DMS79 (cell line): Measurements from ENCODE around the gene DDX11.
"Not testable (repeated sequence)": the region's sequence is repeated elsewhere in the genome, so short reads cannot be mapped to it uniquely, and the experiment has no call there.

Experiments used
- DNase-seq: peaks from one replicate; lab custom pipeline; 2025; lab: John Stamatoyannopoulos, UW

The DDX11 gene

DNA sequence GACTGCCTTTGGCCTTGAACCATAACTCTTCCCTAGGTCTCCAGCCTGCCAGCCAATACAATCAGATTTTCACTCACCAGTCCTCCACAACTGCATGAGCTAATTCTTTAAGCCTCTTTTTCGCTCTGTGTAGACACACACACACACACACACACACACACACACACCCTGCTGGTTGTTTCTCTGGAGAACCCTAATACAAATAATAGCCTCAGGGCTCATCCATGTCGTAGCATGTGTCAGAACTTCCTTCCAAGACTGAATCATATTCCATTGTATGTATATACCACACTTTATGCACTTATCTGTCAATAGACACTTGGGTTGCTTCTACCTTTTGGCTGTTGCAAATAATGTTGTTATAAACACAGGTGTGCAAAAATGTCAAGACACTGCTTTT, 6.0 kb upstream of the DDX11 start:
- not testable (repeated sequence) for DNase-seq

- not testable (repeated sequence) for DNase-seq
Observed at GRCh38 chr12:31070971-31071740, 2.5 kb upstream of the DDX11 start.

- DNase-seq: peak; percentile 61
Observed at GRCh38 chr12:31072962-31073361, 698 bp upstream of the DDX11 start.

- DNase-seq: peak; percentile 53
Observed at GRCh38 chr12:31074333-31074874, 744 bp downstream of the DDX11 start.

DNA sequence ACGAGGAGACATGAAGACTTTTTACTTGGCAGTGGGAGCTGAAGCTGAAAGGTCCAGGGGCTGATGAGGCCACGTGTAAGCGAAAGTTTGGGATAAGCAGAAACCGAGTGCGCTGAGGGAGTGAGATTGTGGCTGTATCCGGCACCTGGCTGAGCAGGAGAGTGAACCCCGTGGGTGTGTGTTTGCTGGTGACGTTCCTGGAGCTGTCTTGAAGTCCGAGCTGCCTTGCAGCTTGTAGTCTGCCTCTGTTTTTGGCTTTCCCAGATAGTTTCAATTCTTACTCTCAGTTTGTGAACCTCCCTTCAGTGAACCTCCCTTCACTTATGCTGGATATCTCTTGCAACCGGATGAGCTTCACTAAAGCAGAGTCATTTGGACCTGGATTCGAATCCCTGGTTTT, 2.5 kb downstream of the DDX11 start:
- DNase-seq: not testable (repeated sequence)

DNA sequence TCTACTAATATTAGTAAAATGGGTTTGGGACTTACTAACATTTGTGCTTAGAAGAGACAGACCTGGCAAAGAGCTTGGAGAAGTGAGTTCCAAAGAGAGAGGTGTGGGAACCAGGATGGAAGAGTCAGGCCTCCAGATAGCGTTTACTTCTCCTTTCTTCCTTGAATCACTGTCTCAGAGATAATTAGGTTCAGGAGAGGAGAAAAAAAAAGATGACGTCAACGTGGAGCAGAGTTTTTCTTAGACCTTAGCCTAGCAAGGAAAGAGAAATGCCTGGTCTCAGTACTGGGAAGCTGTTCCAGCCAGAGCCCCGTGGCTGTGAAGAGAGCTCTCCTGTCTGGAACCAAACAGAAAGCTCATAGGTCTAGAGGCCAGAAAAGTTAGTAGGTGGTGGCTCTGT, 3.4 kb downstream of the DDX11 start:
- DNase-seq: not testable (repeated sequence)

- DNase-seq: not testable (repeated sequence)
Observed at GRCh38 chr12:31077998-31078397, 4.3 kb downstream of the DDX11 start.

DNA sequence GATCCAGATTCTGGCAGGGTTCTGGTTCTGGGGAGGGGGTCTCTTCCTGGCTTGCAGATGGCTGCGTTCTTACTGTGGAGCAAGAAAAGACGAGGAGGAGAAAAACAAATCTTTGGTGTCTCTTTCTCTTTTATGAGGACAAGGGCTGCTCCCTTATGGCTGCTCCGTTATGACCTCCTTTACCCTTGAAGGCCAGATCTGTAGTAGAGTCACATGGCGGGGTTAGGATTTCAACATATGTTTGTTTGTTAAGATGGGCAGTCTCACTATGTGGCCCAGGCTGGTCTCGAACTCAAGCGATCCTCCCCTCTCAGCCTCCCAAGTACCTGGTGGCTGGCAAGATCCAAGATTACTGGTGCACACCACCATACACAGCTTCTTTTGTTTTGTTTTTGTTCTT, 5.8 kb downstream of the DDX11 start:
- DNase-seq: not testable (repeated sequence)

DNA sequence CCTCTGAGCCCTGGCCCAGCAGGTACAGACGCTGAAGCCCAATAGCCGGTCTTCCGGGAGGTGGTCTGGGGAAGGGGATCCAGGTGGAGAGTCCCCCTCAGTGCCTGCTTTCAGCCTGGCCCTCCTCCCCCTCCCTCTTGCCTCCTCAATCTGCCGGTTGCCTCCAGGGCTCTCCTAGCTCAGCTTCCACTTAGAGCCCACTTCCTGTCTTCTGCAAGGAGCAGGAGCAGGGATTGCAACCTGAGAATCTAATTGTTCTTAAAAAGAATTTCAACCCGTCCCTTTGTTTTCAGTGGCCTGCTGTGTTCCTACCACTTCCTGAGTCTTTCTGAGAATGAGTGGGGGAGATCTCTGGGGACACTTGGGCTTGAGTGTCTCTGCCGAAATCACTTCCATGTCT, 6.6 kb downstream of the DDX11 start:
- DNase-seq: peak; percentile 52

DNA sequence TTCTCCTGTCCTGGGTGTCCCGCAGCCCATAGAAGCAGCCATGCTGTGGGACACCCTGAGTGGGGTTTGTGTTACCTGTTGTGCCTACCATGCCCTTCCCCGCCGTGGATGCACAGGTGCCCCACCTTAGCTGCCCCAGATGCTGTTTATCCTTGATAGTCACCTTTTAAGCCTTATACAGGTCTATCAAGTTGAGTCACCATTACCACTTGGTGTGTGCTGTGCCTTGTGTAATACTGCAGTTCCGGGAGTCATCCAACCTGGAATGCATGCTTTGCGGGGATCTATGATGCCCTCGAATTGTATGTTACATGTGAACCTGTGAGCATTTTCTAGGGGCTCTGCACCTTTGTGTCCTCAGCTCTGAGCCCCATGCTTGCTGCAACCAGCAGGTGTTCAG, 7.6 kb downstream of the DDX11 start:
- not testable (repeated sequence) for DNase-seq

DNA sequence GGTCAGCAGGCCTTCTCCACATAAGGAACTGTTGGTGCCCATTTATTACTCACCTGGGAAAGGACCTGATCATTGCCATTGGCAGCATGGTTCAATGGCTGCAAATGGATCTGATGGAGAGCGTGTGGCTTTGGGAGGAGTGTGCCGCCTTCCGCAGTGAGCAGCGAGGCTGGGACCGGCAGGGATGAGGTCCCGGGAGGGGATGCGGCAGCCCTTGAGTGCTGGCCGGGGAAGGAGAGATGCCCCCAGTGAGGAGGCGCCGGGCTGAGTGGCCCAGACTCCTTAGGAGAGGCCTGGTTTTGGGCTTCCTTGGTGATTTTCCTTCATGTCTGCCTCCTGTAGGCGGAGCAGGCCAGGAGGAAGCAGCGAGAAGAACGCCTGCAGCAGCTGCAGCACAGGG, 10.6 kb downstream of the DDX11 start:
- not testable (repeated sequence) for DNase-seq

DNA sequence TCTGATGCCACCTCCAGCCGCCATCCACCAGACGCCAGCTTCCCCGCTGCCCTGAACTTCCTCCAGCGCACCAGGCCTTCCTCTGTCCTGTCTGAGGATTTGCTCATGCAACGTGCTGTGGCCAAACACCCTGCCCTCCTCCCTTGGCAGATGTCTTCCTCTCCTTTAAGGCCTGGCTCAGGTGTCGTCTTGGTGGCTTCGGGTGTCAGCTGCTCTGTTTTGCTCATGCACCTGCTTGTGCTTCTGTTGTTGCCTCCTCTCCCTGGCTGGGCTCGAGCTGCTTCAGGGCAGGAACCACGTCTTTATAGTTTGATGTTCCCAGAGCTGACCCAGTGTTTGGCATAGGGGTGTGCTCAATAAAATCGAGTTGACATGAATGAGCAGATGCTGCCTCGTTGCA, 12.4 kb downstream of the DDX11 start:
- DNase-seq: not testable (repeated sequence)

DNA sequence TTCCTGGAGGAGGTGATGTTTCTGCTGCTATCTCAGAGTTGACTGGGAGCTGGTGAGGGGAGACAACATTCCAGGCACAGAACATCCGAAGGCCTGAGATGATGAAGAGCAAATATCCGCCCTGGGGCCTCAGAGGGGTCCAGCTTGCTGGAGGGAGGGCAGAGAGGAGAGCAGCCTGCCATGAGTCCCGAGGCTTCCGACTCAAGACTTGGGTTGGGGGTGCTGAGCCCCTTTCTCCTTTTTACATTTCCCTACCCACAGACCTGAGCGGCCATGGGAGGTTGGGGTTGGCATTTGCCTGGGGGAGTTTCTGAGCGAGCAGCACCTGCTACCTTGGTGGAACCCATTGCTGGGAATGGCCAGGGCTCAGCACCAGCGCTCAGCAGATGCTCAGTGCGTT, 13.8 kb downstream of the DDX11 start:
- not testable (repeated sequence) for DNase-seq

- not testable (repeated sequence) for DNase-seq
Observed at GRCh38 chr12:31087956-31088355, 14.3 kb downstream of the DDX11 start.

DNA sequence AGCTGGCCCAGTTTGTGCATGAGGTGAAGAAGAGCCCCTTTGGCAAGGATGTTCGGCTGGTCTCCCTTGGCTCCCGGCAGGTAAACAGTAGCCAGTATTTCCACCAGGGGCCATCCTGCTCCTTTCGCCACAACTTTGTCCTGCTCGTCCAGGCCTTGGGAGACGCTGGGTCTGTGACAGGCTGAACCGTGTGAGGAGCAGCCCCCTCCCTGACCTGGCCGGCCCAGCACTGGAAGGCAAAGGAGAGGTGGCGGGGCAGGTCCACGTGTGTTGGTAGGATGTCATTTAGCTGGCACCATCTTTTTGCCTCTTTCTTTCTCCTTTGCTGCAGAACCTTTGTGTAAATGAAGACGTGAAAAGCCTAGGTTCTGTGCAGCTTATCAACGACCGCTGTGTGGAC, 15.4 kb downstream of the DDX11 start:
- no peak for DNase-seq

- not testable (repeated sequence) for DNase-seq
Observed at GRCh38 chr12:31091629-31092028, 18.0 kb downstream of the DDX11 start.

- not testable (repeated sequence) for DNase-seq
Observed at GRCh38 chr12:31092718-31093117, 19.1 kb downstream of the DDX11 start.

DNA sequence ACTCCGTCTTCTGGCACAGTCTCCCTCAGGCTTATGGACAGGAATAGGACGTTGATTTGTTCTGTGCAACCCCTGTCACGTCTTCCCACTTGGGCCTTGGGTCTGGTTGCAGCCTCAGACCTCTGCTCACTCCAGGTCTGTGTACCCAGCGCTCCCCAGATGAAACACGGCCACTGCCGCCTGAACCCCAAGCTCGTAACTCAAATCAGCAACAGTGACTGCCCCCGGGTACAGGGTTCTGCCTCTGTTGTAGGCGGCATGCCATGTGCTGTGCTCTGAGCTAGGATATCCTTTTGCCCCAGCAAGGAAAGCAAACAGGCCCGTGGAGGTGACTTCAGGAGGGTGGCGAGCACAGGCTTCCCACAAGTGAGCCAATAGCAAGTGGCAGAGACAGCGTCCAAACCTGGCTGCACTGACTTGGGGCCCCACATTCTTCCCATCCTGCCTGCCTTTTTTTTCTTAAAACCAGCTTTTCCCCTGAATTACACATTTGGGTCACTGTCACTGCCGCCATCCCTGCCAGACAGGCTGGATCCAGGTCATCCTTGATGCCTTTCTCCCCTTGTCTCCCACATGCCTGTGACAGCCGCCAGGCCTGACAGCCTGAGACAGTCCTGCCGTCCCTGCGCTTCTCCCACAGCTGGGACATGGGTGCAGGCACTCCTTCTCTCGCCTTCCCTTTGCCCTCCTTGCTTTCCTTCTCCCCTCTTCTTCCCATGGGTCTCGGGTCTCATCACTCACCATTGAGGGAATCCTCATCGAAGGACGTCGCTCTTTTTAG, 21.6 kb downstream of the DDX11 start:
- DNase-seq: not testable (repeated sequence)

GRCh38 chr12:31096251-31097065, 22.8 kb downstream of the DDX11 start:
- not testable (repeated sequence) for DNase-seq

DNA sequence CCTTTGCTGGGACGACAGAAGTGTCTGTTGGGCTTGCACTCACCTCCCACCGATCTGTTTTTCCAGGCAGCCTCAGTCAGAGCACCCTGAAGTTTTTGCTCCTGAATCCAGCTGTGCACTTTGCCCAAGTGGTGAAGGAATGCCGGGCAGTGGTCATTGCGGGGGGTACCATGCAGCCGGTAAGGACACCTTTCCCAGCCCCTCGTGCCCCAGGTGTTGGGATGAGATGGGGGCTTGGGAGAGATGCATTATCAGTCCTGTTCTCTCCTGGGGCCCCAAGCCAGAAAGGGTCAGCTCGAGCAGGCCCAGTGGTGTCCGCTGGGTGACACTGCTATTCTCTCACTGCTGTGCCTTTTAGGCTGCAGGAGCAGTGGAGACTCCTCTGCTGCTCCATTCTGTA, 24.2 kb downstream of the DDX11 start:
- not testable (repeated sequence) for DNase-seq

GRCh38 chr12:31098363-31098762, 24.7 kb downstream of the DDX11 start:
- DNase-seq: not testable (repeated sequence)

DNA sequence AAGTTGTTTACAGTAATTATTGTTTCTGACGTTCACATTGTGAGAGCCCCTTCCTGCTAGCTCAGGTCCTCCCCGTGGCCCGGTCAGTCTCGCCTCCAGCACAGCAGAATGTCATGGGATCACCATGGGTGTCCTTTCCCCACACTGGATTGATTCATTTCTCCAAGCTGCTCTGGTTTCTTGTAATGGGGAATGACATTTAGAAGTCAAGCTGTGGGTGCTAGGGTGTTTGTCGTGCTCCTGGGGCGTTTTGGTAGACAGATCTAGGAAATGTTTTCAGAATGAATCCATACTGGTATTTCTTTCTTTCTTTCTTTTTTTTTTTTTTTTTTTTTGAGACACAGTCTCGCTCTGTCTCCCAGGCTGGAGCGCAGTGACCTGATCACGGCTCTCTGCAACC, 25.1 kb downstream of the DDX11 start:
- DNase-seq: not testable (repeated sequence)
